ENCODE data around the gene EPX.

EPX gene

GRCh38 chr17:58231641-58232040 is 39.1 kb downstream of the EPX start:
- no peak for DNase-seq

- DNase-seq: peak; percentile 5
Observed at GRCh38 chr17:58232707-58233156, 40.2 kb downstream of the EPX start.

- no peak for DNase-seq
Observed at GRCh38 chr17:58233543-58233942, 41.0 kb downstream of the EPX start.

- DNase-seq: no peak
Observed at GRCh38 chr17:58234512-58234911, 42.0 kb downstream of the EPX start.

- DNase-seq: no peak
Observed at GRCh38 chr17:58235821-58236220, 43.3 kb downstream of the EPX start.

GRCh38 chr17:58236394-58236793 is 43.9 kb downstream of the EPX start:
- DNase-seq: no peak

- no peak for DNase-seq
Observed at GRCh38 chr17:58238147-58238634, 45.7 kb downstream of the EPX start, which contains the start of gene LPO. LPO (plus strand) TSS chr17:58238584; CDS start chr17:58242980, 4,396 bp downstream.

- no peak for DNase-seq
Observed at GRCh38 chr17:58239987-58240386, 47.5 kb downstream of the EPX start.

- no peak for DNase-seq
Observed at GRCh38 chr17:58242171-58242784, 49.8 kb downstream of the EPX start.

GRCh38 chr17:58244963-58245362 is 52.4 kb downstream of the EPX start:
- DNase-seq: no peak

- DNase-seq: no peak
Observed at GRCh38 chr17:58245428-58246103, 53.0 kb downstream of the EPX start.

GRCh38 chr17:58246104-58246740 is 53.7 kb downstream of the EPX start:
- no peak for DNase-seq

GRCh38 chr17:58246781-58247180 is 54.3 kb downstream of the EPX start:
- DNase-seq: no peak

- no peak for DNase-seq
Observed at GRCh38 chr17:58247511-58248363, 55.2 kb downstream of the EPX start.

- peak; percentile 11 for DNase-seq
Observed at GRCh38 chr17:58248955-58249269, 56.4 kb downstream of the EPX start.

- peak; percentile 74 for DNase-seq
Observed at GRCh38 chr17:58249270-58250133, 57.0 kb downstream of the EPX start.

GRCh38 chr17:58250344-58251011 is 58.0 kb downstream of the EPX start:
- no peak for DNase-seq

- DNase-seq: no peak
Observed at GRCh38 chr17:58252141-58252540, 59.6 kb downstream of the EPX start.

GRCh38 chr17:58253082-58253481 is 60.6 kb downstream of the EPX start:
- DNase-seq: no peak

Measured in NCI-H146 (cell line).